ENCODE data around the gene KLHL29. TPM values are rescaled to one million over a fixed set of nuclear protein-coding genes. Genes with fewer than 3 reads are reported as not detected.

KLHL29 gene
- polyA plus RNA-seq, 1 donor from 2014 or later, result 42.4 TPM

DNA sequence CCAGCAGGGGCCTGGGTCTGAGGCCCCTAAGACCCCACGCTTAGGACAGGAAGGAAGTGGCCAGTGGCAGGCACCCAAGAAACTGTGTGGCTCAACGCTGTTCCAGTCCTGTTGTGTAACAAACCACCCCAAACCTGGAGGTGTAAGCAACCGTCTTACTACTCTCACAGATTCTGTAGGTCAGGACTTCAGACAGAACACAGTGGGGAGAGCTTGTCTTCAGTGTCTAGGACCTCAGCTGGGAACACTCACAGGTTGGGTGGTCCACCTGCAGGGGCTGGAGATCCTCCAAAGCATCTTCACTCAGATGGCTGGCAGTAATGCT, 123.0 kb downstream of the KLHL29 start:
- Histone ChIP-seq H3K27me3 (ENCODE audit: insufficient read depth, low read depth, low read length) (no peaks in the 10 kb centered on the region), H3K36me3 (ENCODE audit: insufficient read depth, low read length) (no peaks in the 10 kb centered on the region), H3K4me3 (ENCODE audit: low read length) (no peak overlapping the region), H3K27ac (ENCODE audit: low read length) (no peak overlapping the region), H3K9me2 (ENCODE audit: insufficient read depth, low read length) (no peaks in the 10 kb centered on the region), H3K79me2 (replicated peaks; ENCODE audit: insufficient read depth, low read length) (no peaks in the 10 kb centered on the region), H3K9ac (ENCODE audit: low read length) (no peak overlapping the region), H4K20me1 (ENCODE audit: insufficient read depth) (peaks cover 4% of the 10 kb centered on the region), H3F3A (ENCODE audit: insufficient read depth, low read length, poor library complexity, severe bottlenecking) (no peaks in the 10 kb centered on the region), H3K4me2 (ENCODE audit: low read length) (no peak overlapping the region), H2AFZ (ENCODE audit: low read depth, low read length) (no peak overlapping the region), H3K9me3 (ENCODE audit: low read length) (no peaks in the 10 kb centered on the region)
- TF ChIP-seq SMC3 (conservative IDR thresholded peaks at IDR 0.05; ENCODE audit: poor library complexity) (no peak), REST (IDR thresholded peaks at IDR 0.05; ENCODE audit: borderline replicate concordance) (no peak), TAF1 (IDR thresholded peaks at IDR 0.05; ENCODE audit: low read depth) (no peak), EP300 (conservative IDR thresholded peaks at IDR 0.05; ENCODE audit: poor library complexity, severe bottlenecking) (no peak), MXI1 (conservative IDR thresholded peaks at IDR 0.05; ENCODE audit: poor library complexity, severe bottlenecking) (no peak), POLR2AphosphoS5 (IDR thresholded peaks at IDR 0.05) (no peak), RAD21 (conservative IDR thresholded peaks at IDR 0.05) (no peak), EZH2 (IDR thresholded peaks at IDR 0.05; ENCODE audit: borderline replicate concordance, insufficient read depth, low read length, poor library complexity, severe bottlenecking) (no peak), CTCF (IDR thresholded peaks at IDR 0.05; ENCODE audit: poor library complexity, severe bottlenecking) (no peak)

DNA sequence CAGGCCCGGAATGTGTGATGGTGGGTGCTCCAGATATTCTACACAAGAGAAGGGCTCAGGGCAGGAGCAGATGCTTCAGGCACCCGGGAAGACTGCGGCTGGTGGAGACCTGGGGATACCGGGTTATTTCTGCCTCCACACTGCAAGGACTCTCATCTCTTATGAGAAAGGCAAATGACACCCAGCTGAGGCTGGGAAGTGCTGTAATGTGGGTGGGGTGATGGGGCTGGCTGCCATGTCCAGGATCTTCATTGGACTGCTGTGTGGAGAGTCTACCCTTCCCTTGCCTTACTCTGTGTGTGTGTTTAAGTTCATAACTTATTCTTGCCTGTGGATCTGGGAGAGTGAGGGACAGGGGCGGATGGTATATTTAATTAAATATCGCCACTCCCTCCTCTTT, 124.1 kb downstream of the KLHL29 start:
- no peak overlapping the region for H3K9ac ChIP-seq (ENCODE audit: low read length)
- no peaks in the 10 kb centered on the region for H3K9me3 ChIP-seq (ENCODE audit: low read length)
- no peaks in the 10 kb centered on the region for H3K36me3 ChIP-seq (ENCODE audit: insufficient read depth, low read length)
- no peaks in the 10 kb centered on the region for H3K27me3 ChIP-seq (ENCODE audit: insufficient read depth, low read depth, low read length)
- no peak overlapping the region for H3K4me3 ChIP-seq (ENCODE audit: low read length)
- no peaks in the 10 kb centered on the region for H4K20me1 ChIP-seq (ENCODE audit: insufficient read depth)
- no peaks in the 10 kb centered on the region for H3F3A ChIP-seq (ENCODE audit: insufficient read depth, low read length, poor library complexity, severe bottlenecking)
- H3K27ac ChIP-seq (ENCODE audit: low read length), result no peak overlapping the region
- no peak overlapping the region for H3K4me2 ChIP-seq (ENCODE audit: low read length)
- no peak overlapping the region for H2AFZ ChIP-seq (ENCODE audit: low read depth, low read length)
- no peaks in the 10 kb centered on the region for H3K79me2 ChIP-seq (replicated peaks; ENCODE audit: insufficient read depth, low read length)
- TF ChIP-seq MXI1 (conservative IDR thresholded peaks at IDR 0.05; ENCODE audit: poor library complexity, severe bottlenecking) (no peak), CTCF (IDR thresholded peaks at IDR 0.05; ENCODE audit: poor library complexity, severe bottlenecking) (no peak)
- no peaks in the 10 kb centered on the region for H3K9me2 ChIP-seq (ENCODE audit: insufficient read depth, low read length)
